ENCODE data around the gene CDC16. TPM values are rescaled to one million over a fixed set of nuclear protein-coding genes. Genes with fewer than 3 reads are reported as not detected.

The CDC16 gene
- total and polyA plus RNA-seq, 2 of the 13 experiments (the other 11 are each of a cell fraction or from before 2014, with no cell fraction given) = 24.2 to 60.9 TPM

- TF ChIP-seq MTF1 (CRISPR knock-in tag; IDR thresholded peaks at IDR 0.05) (no peak), KLF11 (CRISPR knock-in tag; IDR thresholded peaks at IDR 0.05) (no peak), NFE2L2 (IDR thresholded peaks at IDR 0.05; ENCODE audit: low read length) (no peak), ZFYVE20 (CRISPR knock-in tag; IDR thresholded peaks at IDR 0.05; ENCODE audit: borderline replicate concordance, low read depth) (no peak), USF2 (IDR thresholded peaks at IDR 0.05; ENCODE audit: low read depth, low read length) (no peak), USF2 (CRISPR knock-in tag; IDR thresholded peaks at IDR 0.05; ENCODE audit: borderline replicate concordance) (no peak), CHD4 (IDR thresholded peaks at IDR 0.05; ENCODE audit: borderline replicate concordance, low read length) (no peak), GPN1 (CRISPR knock-in tag; IDR thresholded peaks at IDR 0.05; ENCODE audit: borderline replicate concordance) (no peak), NFRKB (IDR thresholded peaks at IDR 0.05) (no peak), STAT5B (CRISPR knock-in tag; IDR thresholded peaks at IDR 0.05) (no peak), ZNF549 (CRISPR knock-in tag; IDR thresholded peaks at IDR 0.05) (no peak), TOPORS (CRISPR knock-in tag; IDR thresholded peaks at IDR 0.05) (no peak)
- 0% methylated on average over 3 of the region's 3 CpGs for WGBS (ENCODE audit: low lambda C conversion rate)
- H3K27me3 ChIP-seq (ENCODE audit: control insufficient read depth in 1 of 2, insufficient read depth in 2 of 2, low read length in 2 of 2) = peaks cover 2 to 9% of the 10 kb centered on the region in 2 experiments; a peak in 2 of 5 replicates
Observed at GRCh38 chr13:114219392-114219791, 15.3 kb upstream of the CDC16 start.

More at GRCh38 chr13:114219392-114219791, 15.3 kb upstream of the CDC16 start:
- no peak overlapping the region for H3K4me3 ChIP-seq (replicated peaks in 1 of 3; ENCODE audit: insufficient read depth in 1 of 3, low read depth in 2 of 3, low read length in 3 of 3)
- intact Hi-C loops (cut with micrococcal nuclease; ENCODE audit: unreplicated experiment) = no loop called here
- H4K20me1 ChIP-seq (ENCODE audit: insufficient read depth, low read length) = no peaks in the 10 kb centered on the region
- no peaks in the 10 kb centered on the region for H3K4me1 ChIP-seq (ENCODE audit: insufficient read depth, low read length)
- no TSS peak for BruUV-seq (replicated peaks)
- DNase-seq (ENCODE audit: low spot score) (no peak), FAIRE-seq (no peak), ATAC-seq (no peak)
- H3K9ac ChIP-seq (ENCODE audit: insufficient read depth, low read depth, low read length) = no peak overlapping the region
- in situ Hi-C loops (cut with HindIII; ENCODE audit: extremely low pct_ligation_motif_present, low pct_unique_long_range_greater_than_20kb) = no loop called here
- H3K4me2 ChIP-seq (ENCODE audit: low read depth, low read length) = no peak overlapping the region
- POLR2A ChIA-PET = no interaction called here
- CTCF ChIA-PET (ENCODE audit: low intra/inter-chr PET ratio, low total read pairs) = no interaction called here
- H3K36me3 ChIP-seq (replicated peaks in 1 of 2; ENCODE audit: control insufficient read depth in 1 of 2, insufficient read depth in 2 of 2, low read length in 2 of 2) = no peaks in the 10 kb centered on the region
- no peaks in the 10 kb centered on the region for H3K9me3 ChIP-seq (ENCODE audit: low read length)
- H3K27ac ChIP-seq (ENCODE audit: extremely low read length, insufficient read depth, low read length) = no peak overlapping the region
- no peaks in the 10 kb centered on the region for H3K79me2 ChIP-seq (ENCODE audit: insufficient read depth, low read length)
- no peak overlapping the region for H2AFZ ChIP-seq (ENCODE audit: low read length)
